Activated naive CD4-positive, alpha-beta T cell treated with anti-CD3 and anti-CD28 coated beads, Interleukin-2, amount 50 U/mL, for 72 hours (primary cell): ENCODE results near the gene ABL1. TPM values are rescaled to one million over a fixed set of nuclear protein-coding genes. Genes with fewer than 3 reads are reported as not detected.

Experiments used
- ATAC-seq, 2 donors: fragments of 150-1000 bp; cut with Tn5 transposase; 2 replicates each; pipeline ENCODE4 v1.10.0; 2021; ENCODE audit warnings: mild to moderate bottlenecking in 2 of 2, moderate library complexity in 2 of 2
- DNase-seq, 2 donors: peaks; one replicate each; pipeline ENCODE4 v3.0.0; 2021 to 2022; ENCODE audit warnings: low spot score in 2 of 2
- H3K27ac Mint-ChIP-seq, 2 donors: one replicate each; pipeline ENCODE4 v1.8.0; 2022; ENCODE audit warnings: mild to moderate bottlenecking in 2 of 2, mixed read lengths in 2 of 2
- H3K36me3 Mint-ChIP-seq, 2 donors: one replicate each; pipeline ENCODE4 v1.8.0; 2022; ENCODE audit warnings: mixed read lengths in 2 of 2
- H3K9me3 Mint-ChIP-seq, 2 donors: one replicate each; pipeline ENCODE4 v1.8.0; 2022; ENCODE audit warnings: mixed read lengths in 2 of 2
- total RNA-seq, 2 donors: library from RNA; stranded (reverse); gene quantifications; one replicate each; pipeline ENCODE4 v1.2.3, GENCODE V29; 2022

ABL1 gene
- total RNA-seq, 2 donors from 2014 or later: 24.4 to 35.0 TPM

- H3K9me3 Mint-ChIP-seq: no peaks in the 10 kb centered on the region
- H3K27ac Mint-ChIP-seq: peak overlapping the region; percentile 9 to 88
- DNase-seq (no peak), ATAC-seq (no peak)
- no peaks in the 10 kb centered on the region for H3K36me3 Mint-ChIP-seq
These were observed 53.3 kb downstream of the ABL1 start for GRCh38 chr9:130888146-130888885.

DNA sequence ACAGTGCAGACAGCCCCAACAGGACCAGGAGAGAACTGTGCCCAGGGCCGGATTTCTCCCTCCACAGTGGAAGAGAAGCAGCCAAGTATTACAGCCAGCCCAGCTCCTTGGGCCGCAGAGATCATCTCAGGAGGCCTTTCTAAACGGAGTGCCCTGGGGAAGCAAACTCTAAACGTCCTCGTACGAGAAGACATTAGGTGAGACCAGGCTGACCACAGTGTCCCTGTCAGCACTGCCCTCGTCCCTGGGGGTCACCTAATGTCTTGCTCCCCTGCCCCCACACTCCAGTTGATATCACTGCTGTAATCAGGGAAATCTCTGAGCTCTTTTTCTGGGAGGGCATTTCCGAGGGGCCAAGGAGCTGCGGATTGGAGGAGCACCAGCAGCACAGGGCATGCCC is 55.1 kb downstream of the ABL1 start:
- H3K27ac Mint-ChIP-seq: no peak overlapping the region
- no peaks in the 10 kb centered on the region for H3K9me3 Mint-ChIP-seq
- no peak for ATAC-seq
- no peaks in the 10 kb centered on the region for H3K36me3 Mint-ChIP-seq
- DNase-seq: no peak

DNA sequence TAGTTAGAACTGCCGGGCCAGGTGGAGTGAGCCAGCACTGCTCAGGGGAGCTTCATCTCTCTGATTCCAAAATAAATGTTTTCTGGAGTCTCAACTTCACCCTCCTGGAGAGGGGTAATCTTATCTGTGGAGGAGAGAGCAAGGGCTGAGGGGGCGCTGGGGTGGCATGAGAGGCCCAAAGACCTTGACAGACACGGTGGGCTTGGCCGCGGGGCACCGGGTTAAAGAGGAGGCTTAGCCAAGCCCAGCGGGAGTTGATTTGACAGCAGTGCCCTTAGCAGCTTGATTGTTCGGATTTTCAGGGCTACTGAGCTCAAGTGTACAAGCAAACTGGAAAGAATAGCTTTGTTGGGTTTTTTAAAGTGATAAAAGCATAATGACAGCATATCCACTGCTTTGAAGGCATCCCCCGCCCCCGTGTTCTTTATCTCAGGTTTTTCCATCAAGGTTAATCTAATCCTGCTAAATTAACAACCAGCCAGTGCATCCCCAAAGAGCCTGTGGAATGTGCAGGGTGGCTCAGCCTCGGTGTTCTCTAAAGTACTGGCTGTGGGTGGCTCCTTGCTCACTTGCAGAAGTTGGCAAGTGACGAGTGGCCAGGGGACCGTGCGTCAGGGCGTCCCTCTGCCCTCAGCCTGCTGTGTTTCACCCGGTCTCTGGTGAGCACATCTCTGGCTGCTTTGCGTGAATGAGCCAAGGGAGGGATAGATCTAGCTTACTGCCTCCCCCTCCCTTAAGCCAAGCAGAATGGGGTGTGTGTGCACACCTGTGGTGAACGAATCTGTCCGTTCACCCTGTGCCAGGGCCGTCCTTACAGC is 56.0 kb downstream of the ABL1 start:
- ATAC-seq: no peak
- no peak for DNase-seq
- H3K27ac Mint-ChIP-seq: peak overlapping the region in 1 of 2 donors; percentile 50

DNA sequence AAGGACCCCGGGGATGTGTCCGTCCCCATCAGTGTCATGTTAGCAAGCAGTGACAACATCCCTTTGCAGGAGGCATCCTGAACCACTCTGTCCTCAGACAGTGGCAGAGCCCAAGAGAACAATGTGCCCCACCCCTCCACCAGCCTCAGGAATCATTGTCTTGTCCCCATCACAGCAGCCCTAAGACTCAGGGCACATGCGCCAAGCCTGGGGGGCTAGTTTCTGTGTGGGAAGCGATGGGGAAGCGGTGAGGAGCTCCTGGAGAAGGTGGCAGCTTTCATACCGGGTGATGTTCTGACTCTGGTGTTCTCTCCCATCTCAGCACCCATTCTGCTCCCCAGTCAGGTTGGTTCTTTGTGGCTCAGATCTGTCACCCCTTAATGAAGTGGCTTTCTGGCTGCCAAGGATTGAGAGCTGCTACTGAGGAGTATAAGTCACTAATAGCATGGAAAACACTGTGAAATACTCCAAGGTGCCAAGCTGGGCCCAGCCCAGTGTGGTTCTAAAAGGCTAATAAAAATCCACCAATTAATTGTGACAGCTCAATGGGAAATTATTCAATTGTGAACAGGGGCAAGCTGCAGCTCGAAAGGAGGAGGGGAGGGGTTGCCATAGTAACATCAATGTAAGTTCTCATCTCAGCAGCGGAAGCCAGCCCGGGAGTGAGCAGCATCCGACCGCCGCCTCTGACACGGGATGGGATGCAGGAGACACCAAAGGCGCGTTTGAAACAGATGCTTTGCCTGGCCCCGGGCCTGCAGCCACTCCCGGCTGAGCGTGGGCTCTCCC is 56.8 kb downstream of the ABL1 start:
- ATAC-seq (no peak), DNase-seq (no peak)
- H3K36me3 Mint-ChIP-seq: no peaks in the 10 kb centered on the region
- H3K27ac Mint-ChIP-seq: peak overlapping the region in 1 of 2 donors; percentile 31
- H3K9me3 Mint-ChIP-seq: no peaks in the 10 kb centered on the region

More for the DNA sequence above, 56.0 kb downstream of the ABL1 start:
- no peaks in the 10 kb centered on the region for H3K9me3 Mint-ChIP-seq
- no peaks in the 10 kb centered on the region for H3K36me3 Mint-ChIP-seq

DNA sequence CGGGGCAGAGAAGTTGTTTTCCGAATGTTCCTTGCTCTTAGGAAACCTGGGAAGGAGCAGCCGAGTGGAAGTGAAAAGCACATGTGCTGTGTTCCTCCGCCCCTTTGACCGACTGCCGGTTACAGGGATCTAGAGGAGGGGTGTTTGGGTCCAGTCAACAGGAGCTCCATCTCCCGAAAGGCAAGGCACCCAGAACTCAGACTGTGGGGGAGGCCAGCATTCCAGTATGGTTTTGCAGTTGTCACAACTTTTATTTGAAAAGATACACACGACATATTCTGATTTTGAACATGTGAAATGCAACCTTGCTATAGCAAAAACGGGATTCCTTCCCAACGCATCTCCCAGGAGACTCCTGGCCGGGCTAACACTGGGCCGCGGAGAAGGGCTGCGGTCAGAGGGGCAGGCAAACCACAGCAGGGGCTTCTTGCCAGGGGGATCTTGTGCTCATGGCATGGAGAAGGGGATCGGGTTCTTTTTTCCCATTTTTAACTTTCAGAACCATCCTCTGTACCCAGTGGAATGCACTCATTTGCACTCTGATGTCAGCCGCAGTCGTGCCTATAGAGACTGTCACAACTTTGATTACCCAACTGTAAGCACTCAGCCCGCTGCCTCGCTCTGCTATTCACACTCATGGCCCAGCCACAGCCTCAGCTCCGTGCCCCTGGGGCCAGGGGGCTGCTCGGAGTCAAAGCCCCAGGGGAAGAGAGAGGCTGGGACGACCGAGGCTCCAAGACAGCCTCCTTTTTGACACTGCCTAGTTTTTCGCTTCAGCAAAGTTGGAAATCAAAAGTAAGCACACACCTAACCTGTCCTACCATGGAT is 57.6 kb downstream of the ABL1 start:
- Mint-ChIP-seq H3K27ac (peak overlapping the region in 1 of 2 donors; percentile 68), H3K36me3 (no peaks in the 10 kb centered on the region), H3K9me3 (no peaks in the 10 kb centered on the region)
- DNase-seq (no peak), ATAC-seq (no peak)

DNA sequence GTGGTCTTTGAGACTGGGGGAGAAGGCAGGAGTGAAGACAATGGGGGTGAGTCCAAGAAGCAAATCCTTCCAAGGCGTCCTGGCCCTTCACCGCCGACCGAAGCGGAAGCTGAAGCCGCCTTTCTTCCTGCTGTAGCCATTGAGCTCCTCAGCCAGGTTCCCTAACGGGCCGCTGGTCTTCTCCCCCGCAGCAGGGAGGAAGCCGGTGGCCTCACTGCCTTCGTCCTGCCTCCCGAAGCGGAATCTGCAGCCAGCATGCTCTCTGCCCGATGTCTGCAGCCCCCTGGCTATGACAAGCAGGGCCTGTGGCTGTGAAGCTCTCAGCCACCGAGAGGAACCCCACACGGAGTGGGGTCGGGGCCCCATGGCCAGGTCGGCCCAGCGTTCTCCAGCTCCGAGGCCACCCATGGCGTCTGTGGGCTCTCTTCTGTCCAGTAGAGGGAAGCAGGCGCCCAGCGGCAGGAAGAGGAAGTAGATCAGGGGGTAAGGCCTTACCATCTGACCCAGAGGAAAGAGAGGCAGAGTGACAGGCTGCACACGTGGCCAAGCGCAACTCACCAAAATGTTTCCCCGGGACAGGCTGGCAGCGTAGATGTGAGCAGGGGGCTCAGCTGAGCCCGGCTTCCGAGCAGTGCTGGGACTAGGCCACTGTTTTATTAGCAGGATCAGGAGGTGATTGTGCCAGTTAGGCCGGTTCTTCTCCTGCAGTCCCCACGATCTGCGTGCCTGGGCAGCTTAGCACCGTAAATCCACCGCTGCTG is 58.5 kb downstream of the ABL1 start:
- Mint-ChIP-seq H3K36me3 (no peaks in the 10 kb centered on the region), H3K9me3 (no peaks in the 10 kb centered on the region), H3K27ac (peak overlapping the region in 1 of 2 donors; percentile 36)
- peak in 1 of 2 donors; percentile 34 for ATAC-seq
- no peak for DNase-seq

DNA sequence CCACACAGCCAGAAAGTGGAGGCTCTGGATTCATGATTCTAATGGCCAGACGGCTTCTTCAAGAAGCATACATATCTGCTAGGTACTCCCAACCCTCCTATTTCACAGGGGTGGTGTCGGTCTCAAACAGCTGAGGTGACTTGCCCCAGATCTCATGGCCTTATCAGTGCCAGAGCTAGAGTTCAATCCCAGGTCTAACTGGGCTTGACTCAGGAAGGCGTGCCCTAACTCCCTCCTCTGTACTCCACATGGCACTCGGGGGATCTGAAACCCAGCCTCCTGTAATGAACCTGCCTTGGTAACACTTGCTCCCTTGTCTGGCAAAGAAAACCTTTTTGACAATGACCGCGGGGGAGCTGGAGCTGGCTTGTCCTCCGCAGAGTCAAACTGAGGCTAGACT is 59.5 kb downstream of the ABL1 start:
- Mint-ChIP-seq H3K27ac (no peak overlapping the region), H3K36me3 (no peaks in the 10 kb centered on the region)

GRCh38 chr9:130895038-130895437 is 60.0 kb downstream of the ABL1 start:
- no peaks in the 10 kb centered on the region for H3K36me3 Mint-ChIP-seq
- DNase-seq (no peak), ATAC-seq (no peak)
- no peaks in the 10 kb centered on the region for H3K9me3 Mint-ChIP-seq
- no peak overlapping the region for H3K27ac Mint-ChIP-seq

More for the DNA sequence above, 59.5 kb downstream of the ABL1 start:
- H3K9me3 Mint-ChIP-seq: no peaks in the 10 kb centered on the region
- no peak for ATAC-seq
- no peak for DNase-seq

DNA sequence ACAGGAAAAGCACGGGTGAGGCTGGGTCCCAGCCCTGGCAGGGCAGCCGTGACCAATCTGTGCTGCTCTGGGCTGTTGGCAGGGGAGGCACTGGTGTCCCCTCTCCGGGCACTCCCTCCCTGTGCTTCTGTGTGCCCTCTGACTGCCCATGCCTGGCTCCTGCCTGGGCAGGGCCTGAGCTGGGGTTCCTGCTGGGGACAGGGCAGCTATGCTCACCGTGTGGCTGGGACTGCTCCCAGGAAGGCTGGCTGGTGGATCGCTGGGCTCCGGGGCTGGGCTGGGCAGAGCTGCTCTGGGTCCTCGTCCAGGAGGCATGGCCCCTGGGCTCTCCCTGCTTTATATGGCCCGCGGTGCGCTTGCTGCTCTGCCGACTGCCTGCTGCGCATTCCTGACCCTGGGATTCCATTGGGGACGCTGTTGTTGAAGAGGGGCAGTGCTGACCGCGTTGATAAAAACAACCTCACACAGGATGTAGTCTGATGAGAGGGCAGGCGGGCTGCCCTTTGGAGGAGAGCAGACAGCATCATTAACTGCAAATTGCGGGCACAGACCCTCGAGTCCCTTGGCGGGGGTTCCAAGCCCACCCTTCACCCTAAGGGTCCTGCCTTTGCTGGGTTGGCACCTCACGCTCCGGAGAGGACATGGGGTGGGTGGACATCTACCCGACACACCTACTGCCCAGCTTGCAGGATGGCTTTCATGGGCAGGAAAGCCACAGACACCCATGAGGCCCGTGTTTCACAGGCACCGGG is 60.6 kb downstream of the ABL1 start:
- ATAC-seq: no peak
- Mint-ChIP-seq H3K9me3 (no peaks in the 10 kb centered on the region), H3K36me3 (no peaks in the 10 kb centered on the region), H3K27ac (peak overlapping the region in 1 of 2 donors; percentile 36)
- no peak for DNase-seq

GRCh38 chr9:130896233-130897014 is 61.4 kb downstream of the ABL1 start, which contains the start of gene QRFP:
Gene QRFP (minus strand): TSS chr9:130896812. CDS start chr9:130893838, 2,974 bp downstream.
- no peak for DNase-seq
- H3K9me3 Mint-ChIP-seq: no peaks in the 10 kb centered on the region
- ATAC-seq: no peak
- peak within 1 kb of the TSS in 1 of 2 donors; percentile 36 for H3K27ac Mint-ChIP-seq
- no peaks in the 10 kb centered on the region for H3K36me3 Mint-ChIP-seq

GRCh38 chr9:130897105-130897751 is 62.2 kb downstream of the ABL1 start:
- no peak for ATAC-seq

GRCh38 chr9:130897848-130898551 is 62.9 kb downstream of the ABL1 start:
- DNase-seq (no peak), ATAC-seq (no peak)
- H3K36me3 Mint-ChIP-seq: no peaks in the 10 kb centered on the region
- no peak overlapping the region for H3K27ac Mint-ChIP-seq
- no peaks in the 10 kb centered on the region for H3K9me3 Mint-ChIP-seq

More at GRCh38 chr9:130897105-130897751, 62.2 kb downstream of the ABL1 start:
- Mint-ChIP-seq H3K27ac (no peak overlapping the region), H3K36me3 (no peaks in the 10 kb centered on the region), H3K9me3 (no peaks in the 10 kb centered on the region)
- DNase-seq: no peak

DNA sequence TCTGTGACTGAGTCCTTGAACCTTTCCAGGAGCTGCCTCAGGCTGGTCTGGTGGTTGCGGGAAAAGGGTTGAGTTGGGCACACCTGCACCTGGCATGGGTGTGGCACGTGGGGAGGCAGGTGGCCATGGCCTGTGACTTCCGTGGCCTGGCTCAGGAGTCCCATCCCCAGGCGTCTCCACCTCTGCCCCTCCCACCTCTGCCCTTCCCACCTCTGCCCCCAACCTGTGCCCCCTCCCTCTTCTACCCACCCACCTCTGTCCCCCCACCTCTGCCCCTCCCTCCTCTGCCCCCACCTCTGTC is 63.4 kb downstream of the ABL1 start:
- ATAC-seq (no peak), DNase-seq (no peak)
- Mint-ChIP-seq H3K36me3 (no peaks in the 10 kb centered on the region), H3K9me3 (no peaks in the 10 kb centered on the region), H3K27ac (no peak overlapping the region)
